Jurkat, Clone E6-1 (cell line): ENCODE data around the gene KIF26B.

Source experiments
- DNase-seq: peaks from one replicate; pipeline ENCODE4 v3.0.0-alpha.2; 2011; ENCODE audit warnings: low read depth, low spot score
- H3K4me3 ChIP-seq: 2 replicates; pipeline ENCODE4 v1.5.1; 2011; ENCODE audit warnings: mild to moderate bottlenecking, low read length, control low read depth, moderate library complexity

KIF26B gene

GRCh38 chr1:245748240-245748639, 593.5 kb downstream of the KIF26B start:
- no peak overlapping the region for H3K4me3 ChIP-seq
- DNase-seq = no peak

GRCh38 chr1:245748646-245749045, 593.9 kb downstream of the KIF26B start:
- H3K4me3 ChIP-seq = no peak overlapping the region
- DNase-seq = no peak

DNA sequence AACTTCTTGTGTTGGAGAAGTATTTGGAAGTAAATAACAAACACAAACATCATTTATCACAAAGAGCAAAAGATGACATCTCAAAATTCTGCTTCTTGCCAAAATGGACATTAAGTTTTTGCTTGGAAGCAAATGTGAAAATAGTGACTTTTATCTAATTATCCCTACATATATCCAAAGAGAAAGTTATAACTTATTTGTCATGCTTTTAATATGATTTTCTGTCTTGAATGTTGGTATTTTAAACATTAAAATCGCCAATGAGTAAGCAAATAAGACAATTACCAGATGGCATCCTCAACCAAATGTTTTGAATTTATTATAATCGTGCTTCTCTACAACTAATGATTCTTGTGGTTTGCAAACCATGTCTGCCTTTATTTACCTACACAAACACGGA, 594.3 kb downstream of the KIF26B start:
- no peak for DNase-seq

GRCh38 chr1:245750261-245750660, 595.5 kb downstream of the KIF26B start:
- no peak overlapping the region for H3K4me3 ChIP-seq
- DNase-seq = no peak

More for the DNA sequence above, 594.3 kb downstream of the KIF26B start:
- no peak overlapping the region for H3K4me3 ChIP-seq

DNA sequence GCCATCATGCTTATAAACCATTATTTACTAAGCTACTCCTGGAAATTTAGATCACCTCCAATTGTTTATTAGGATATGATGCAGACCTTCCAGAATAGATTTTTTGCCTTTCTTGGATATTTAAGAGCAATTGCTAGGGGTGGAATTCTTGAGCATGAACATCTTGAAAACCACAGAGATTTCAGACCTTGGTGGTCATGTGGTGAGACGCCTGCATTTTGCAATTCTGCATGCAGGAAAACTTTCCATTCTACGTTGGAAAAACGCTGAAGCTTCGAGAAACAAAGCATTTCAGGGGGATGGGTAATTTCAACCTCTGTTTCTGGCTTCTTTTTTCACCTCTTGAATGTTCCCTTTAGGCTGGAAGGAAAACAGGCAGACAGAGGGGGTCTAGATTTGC, 596.3 kb downstream of the KIF26B start:
- DNase-seq = no peak
- H3K4me3 ChIP-seq = no peak overlapping the region

DNA sequence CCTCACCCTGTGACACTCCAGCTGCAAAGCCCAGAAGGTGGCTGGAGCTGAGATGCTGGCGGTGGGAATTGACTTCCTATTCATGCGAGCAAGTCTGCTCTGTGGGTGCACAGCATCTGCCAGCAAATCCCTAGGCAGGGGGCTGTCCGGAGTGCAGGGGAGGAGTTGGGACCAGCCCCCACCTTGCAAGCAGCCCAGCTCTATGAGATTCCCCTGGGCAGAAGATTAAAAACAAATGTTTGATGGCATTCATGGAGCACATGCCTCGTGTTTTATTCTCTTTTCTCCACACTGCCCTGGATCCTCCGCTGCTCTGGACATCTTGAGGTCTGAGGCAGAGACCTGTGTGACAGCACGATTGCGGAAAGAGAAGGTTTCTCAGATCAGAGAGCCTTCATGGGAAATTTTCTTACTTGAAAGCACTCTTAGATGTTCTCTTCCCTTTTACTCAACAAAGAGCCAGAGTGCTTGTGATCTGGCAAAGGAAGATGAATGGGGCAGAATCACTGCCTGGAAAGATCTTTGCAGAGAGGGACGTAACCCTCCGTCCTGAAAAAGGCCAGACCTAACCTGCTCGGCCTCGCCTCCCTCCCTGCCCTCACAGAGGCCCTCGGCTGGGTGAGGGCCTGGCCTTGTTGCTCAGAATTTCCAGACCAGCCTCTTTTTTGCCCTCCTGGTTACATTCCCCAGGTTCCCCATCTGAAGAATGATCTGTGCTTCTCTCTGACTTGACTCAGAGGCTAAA, 597.1 kb downstream of the KIF26B start:
- H3K4me3 ChIP-seq = no peak overlapping the region
- DNase-seq = no peak

- H3K4me3 ChIP-seq = no peak overlapping the region
- DNase-seq = no peak
These were observed 597.8 kb downstream of the KIF26B start for GRCh38 chr1:245752561-245752960.

DNA sequence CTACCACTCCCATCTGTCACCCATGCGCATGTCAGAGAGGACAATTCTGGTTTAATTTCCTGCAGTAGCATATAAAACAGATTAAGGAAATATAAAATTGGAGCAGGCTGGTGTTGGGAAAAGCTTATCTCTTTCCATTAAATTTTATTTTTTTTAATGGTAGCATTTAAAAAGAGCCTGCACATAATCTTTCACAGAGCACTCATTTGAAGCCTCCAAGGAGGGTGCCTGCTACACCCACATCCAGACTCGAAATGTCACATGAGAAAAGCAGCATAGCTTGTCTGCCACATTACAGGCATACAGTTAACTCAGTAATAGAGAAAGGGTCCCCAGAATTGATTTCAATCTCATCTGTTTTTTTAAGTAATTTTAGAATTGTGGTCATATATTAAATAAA, 599.0 kb downstream of the KIF26B start:
- no peak overlapping the region for H3K4me3 ChIP-seq
- DNase-seq = no peak

GRCh38 chr1:245754463-245754961, 599.7 kb downstream of the KIF26B start:
- no peak for DNase-seq
- no peak overlapping the region for H3K4me3 ChIP-seq
